Parathyroid adenoma (tissue), 2 donors: ENCODE data around the gene LTA.

ENCODE experiments used
- H2AFZ ChIP-seq: fragments of 300-600 bp; sonication (generic); one replicate; pipeline ENCODE4 v1.7.0; 2017; ENCODE audit warnings: antibody characterized with exemption, mild to moderate bottlenecking
- H3K27ac ChIP-seq: fragments of 300-600 bp; sonication (generic); one replicate; pipeline ENCODE4 v1.7.0; 2017
- H3K27me3 ChIP-seq: fragments of 300-600 bp; sonication (generic); one replicate; pipeline ENCODE4 v1.7.0; 2017; ENCODE audit warnings: low read length; ENCODE audit not compliant: control insufficient read depth, insufficient read depth
- H3K36me3 ChIP-seq: fragments of 300-600 bp; sonication (generic); one replicate; pipeline ENCODE4 v1.7.0; 2017; ENCODE audit warnings: low read length; ENCODE audit not compliant: control insufficient read depth, insufficient read depth
- H3K4me1 ChIP-seq: fragments of 300-600 bp; sonication (generic); one replicate; pipeline ENCODE4 v1.7.0; 2017; ENCODE audit warnings: control low read depth
- H3K4me2 ChIP-seq: fragments of 300-600 bp; sonication (generic); one replicate; pipeline ENCODE4 v1.7.0; 2017; ENCODE audit warnings: low read length
- H3K4me3 ChIP-seq: fragments of 300-600 bp; sonication (generic); one replicate; pipeline ENCODE4 v1.7.0; 2017; ENCODE audit warnings: low read depth, low read length
- H3K79me2 ChIP-seq: fragments of 300-600 bp; sonication (generic); one replicate; pipeline ENCODE4 v1.7.0; 2017; ENCODE audit warnings: control low read depth
- H3K9ac ChIP-seq: fragments of 300-600 bp; sonication (generic); one replicate; pipeline ENCODE4 v1.7.0; 2017; ENCODE audit warnings: mild to moderate bottlenecking
- H3K9me3 ChIP-seq: fragments of 300-600 bp; sonication (generic); one replicate; pipeline ENCODE4 v1.7.0; 2017; ENCODE audit warnings: low read length; ENCODE audit not compliant: control insufficient read depth
- CTCF ChIP-seq: fragments of 300-600 bp; sonication (generic); IDR thresholded peaks from one replicate; pipeline ENCODE4 v1.7.0; 2017; ENCODE audit warnings: antibody characterized with exemption, mild to moderate bottlenecking
- donor health status: primary hyperparathyroidism.

LTA gene

GRCh38 chr6:31534521-31535040 lies 37.5 kb upstream of the LTA start:
- Histone ChIP-seq H3K79me2 (peaks cover 8% of the 10 kb centered on the region), H3K27me3 (no peaks in the 10 kb centered on the region), H3K27ac (no peak overlapping the region), H3K4me1 (peaks cover 10% of the 10 kb centered on the region), H3K9me3 (no peaks in the 10 kb centered on the region), H3K9ac (no peak overlapping the region), H3K36me3 (no peaks in the 10 kb centered on the region), H3K4me3 (no peak overlapping the region), H2AFZ (no peak overlapping the region), H3K4me2 (no peak overlapping the region)
- no peak for TF ChIP-seq CTCF

- peaks cover 20% of the 10 kb centered on the region for H3K79me2 ChIP-seq
- H3K27ac ChIP-seq = no peak overlapping the region
- no peak overlapping the region for H3K4me2 ChIP-seq
- no peak for TF ChIP-seq CTCF
- no peak overlapping the region for H3K9ac ChIP-seq
- peaks cover 20% of the 10 kb centered on the region for H3K4me1 ChIP-seq
- no peak overlapping the region for H3K4me3 ChIP-seq
- no peaks in the 10 kb centered on the region for H3K36me3 ChIP-seq
- H2AFZ ChIP-seq = no peak overlapping the region
- no peaks in the 10 kb centered on the region for H3K9me3 ChIP-seq
- H3K27me3 ChIP-seq = no peaks in the 10 kb centered on the region
Measured at GRCh38 chr6:31535538-31536324, 36.4 kb upstream of the LTA start.

- no peak overlapping the region for H3K9ac ChIP-seq
- TF ChIP-seq CTCF = no peak
- H2AFZ ChIP-seq = no peak overlapping the region
- H3K79me2 ChIP-seq = peaks cover 33% of the 10 kb centered on the region
- H3K4me2 ChIP-seq = no peak overlapping the region
- no peak overlapping the region for H3K27ac ChIP-seq
- no peaks in the 10 kb centered on the region for H3K36me3 ChIP-seq
- H3K27me3 ChIP-seq = no peaks in the 10 kb centered on the region
- no peak overlapping the region for H3K4me3 ChIP-seq
- no peaks in the 10 kb centered on the region for H3K9me3 ChIP-seq
- peaks cover 20% of the 10 kb centered on the region for H3K4me1 ChIP-seq
Measured at GRCh38 chr6:31538805-31539400, 33.2 kb upstream of the LTA start.

DNA sequence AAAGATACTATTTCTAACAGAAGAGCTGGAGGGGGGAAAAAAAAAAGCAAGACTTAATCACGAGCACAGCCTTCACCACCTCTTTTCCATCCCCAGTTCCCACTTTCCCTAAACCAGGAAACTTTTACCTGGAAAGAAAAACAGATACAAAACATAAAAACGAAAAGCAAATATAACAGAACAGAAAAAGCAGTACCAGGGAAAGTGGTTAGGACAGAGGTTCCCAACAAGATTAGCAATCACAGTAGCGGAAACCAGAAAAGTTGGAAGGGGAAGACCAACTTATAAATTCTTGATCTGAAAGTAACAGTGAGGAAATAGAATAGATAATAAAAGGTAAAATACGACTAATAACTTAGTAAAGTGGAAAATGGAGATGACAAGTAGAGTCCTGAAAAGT lies 31.4 kb upstream of the LTA start:
- Histone ChIP-seq H3K27me3 (no peaks in the 10 kb centered on the region), H3K9me3 (no peaks in the 10 kb centered on the region), H3K4me1 (peaks cover 20% of the 10 kb centered on the region), H3K36me3 (no peaks in the 10 kb centered on the region), H3K9ac (peak overlapping the region; percentile 90), H2AFZ (no peak overlapping the region), H3K4me3 (peak overlapping the region; percentile 99), H3K27ac (peak overlapping the region; percentile 92), H3K79me2 (peaks cover 36% of the 10 kb centered on the region), H3K4me2 (peak overlapping the region; percentile 59)
- no peak for TF ChIP-seq CTCF
